Epithelial cell of esophagus (primary cell): ENCODE data around the gene ME3.

ENCODE experiments used
- DNase-seq: peaks from one replicate; pipeline ENCODE4 v3.0.0; 2010; ENCODE audit warnings: low read depth
- H3K4me3 ChIP-seq: 2 replicates; pipeline ENCODE4 v1.5.1; 2011; ENCODE audit warnings: mild to moderate bottlenecking, low read length, control low read depth
- TF ChIP-seq, protein P1 (sequence below): IDR thresholded peaks from 2 replicates; pipeline ENCODE4 v1.5.1; 2011; ENCODE audit warnings: low read depth, mild to moderate bottlenecking, low read length, control low read depth, inconsistent platforms; ENCODE audit not compliant: insufficient read depth; ENCODE audit errors: missing control alignments

ME3 gene

DNA sequence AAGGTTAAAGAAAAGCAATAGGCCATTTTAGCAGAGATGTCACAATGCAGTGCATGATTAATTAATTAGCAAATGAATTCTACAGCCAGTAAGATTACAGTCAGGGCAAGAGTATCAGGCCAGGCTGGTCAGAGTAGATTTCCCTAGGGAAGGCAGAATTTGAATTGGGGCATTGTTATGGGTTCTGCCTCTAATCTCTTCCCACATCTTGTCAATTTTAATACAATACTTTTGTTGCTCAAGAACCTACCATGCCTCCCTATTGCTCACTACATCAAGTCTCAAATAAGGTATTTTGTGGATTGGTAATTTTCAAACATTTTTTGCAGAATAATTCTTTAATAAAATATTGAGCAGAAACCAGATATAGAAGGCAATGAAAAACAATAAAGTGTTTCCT, 194.1 kb downstream of the ME3 start:
- TF ChIP-seq, protein P1, sequence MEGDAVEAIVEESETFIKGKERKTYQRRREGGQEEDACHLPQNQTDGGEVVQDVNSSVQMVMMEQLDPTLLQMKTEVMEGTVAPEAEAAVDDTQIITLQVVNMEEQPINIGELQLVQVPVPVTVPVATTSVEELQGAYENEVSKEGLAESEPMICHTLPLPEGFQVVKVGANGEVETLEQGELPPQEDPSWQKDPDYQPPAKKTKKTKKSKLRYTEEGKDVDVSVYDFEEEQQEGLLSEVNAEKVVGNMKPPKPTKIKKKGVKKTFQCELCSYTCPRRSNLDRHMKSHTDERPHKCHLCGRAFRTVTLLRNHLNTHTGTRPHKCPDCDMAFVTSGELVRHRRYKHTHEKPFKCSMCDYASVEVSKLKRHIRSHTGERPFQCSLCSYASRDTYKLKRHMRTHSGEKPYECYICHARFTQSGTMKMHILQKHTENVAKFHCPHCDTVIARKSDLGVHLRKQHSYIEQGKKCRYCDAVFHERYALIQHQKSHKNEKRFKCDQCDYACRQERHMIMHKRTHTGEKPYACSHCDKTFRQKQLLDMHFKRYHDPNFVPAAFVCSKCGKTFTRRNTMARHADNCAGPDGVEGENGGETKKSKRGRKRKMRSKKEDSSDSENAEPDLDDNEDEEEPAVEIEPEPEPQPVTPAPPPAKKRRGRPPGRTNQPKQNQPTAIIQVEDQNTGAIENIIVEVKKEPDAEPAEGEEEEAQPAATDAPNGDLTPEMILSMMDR = no peak
- H3K4me3 ChIP-seq = no peak overlapping the region
- no peak for DNase-seq

DNA sequence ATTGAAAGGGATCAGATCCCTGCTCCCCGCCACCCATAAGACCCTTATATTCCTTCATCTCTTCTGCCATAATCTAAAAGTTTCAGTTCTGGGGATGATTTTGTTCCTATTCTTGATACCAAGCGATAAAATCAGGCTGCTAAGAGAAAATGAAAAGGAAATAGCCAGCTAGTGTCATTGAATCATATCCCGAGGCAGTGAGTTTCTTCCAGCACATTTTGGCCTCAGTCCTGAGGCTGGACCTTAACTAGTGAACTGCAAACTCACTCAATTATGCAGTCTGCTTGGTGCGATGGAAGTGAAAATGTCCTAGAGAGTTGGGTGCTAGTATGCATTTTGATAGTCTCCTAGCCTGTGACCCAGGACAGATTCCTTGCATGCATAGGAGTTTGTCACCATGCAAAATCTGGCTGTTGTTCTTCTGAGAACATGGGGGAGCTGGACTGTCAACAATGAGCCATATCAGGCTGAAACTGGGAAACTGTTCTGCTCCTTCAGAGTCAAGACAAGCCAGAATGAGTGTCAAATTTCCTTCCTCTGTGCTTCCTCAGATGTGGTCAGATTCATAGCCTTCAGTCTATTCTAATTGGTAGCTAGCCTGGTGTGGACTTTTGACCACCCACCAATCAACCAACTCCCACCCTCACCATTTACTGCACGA, 194.8 kb downstream of the ME3 start:
- DNase-seq = no peak
- no peak overlapping the region for H3K4me3 ChIP-seq
- TF ChIP-seq, protein P1 = no peak

DNA sequence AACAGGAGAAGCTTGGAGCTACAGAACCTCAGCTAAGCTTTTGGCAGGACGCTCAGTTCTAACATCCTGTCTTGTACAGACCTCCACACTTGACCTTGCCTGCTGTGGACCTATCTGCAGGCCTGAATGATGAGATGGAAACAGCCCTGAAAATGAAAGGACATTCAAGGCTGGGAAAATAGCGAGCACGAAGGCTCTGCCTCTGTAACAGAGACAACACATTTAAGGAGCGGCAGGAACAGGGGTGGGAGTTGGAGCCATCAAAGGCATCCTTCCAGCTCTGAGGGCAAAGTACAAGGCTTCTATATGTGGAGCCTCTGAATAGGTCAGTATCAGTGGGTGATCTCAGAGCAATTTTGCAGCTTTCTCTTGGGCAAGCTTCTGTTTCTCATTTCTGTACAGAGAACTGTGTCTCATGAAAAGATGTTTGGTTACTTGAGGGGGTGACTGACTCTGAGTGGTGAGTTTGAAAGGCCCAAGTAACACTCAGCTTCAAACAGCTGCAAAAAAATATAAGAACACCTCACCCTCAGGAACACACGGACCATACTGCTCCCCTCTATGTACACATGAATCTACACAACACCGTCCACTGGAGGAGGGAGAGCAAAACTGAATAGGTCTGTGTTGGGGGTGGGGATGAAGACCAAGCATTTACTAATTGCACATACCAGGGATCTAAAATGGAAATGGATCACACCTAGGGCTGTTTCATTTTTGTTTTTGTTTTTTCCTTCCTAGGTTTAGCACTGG, 196.1 kb downstream of the ME3 start:
- TF ChIP-seq, protein P1 = no peak
- DNase-seq = no peak
- no peak overlapping the region for H3K4me3 ChIP-seq

DNA sequence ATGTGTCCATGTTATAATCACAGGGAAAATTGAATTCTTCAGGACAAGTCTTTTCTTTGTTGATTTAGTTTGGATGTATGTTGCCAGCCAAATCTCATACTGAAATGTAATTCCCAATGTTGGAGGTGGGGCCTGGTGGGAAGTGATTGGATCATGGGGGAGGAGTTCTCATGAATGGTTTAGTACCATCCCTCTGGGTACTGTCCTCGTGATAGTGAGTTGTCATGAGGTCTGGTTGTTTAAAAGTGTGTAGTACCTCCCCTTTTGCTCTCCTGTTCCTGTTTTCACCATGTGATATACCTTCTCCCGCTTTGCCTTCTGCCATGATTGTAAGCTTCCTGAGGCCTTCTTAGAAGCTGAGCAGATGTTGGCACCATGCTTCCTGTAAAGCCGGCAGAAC, 197.4 kb downstream of the ME3 start:
- H3K4me3 ChIP-seq = no peak overlapping the region
- TF ChIP-seq, protein P1 = no peak
- no peak for DNase-seq

DNA sequence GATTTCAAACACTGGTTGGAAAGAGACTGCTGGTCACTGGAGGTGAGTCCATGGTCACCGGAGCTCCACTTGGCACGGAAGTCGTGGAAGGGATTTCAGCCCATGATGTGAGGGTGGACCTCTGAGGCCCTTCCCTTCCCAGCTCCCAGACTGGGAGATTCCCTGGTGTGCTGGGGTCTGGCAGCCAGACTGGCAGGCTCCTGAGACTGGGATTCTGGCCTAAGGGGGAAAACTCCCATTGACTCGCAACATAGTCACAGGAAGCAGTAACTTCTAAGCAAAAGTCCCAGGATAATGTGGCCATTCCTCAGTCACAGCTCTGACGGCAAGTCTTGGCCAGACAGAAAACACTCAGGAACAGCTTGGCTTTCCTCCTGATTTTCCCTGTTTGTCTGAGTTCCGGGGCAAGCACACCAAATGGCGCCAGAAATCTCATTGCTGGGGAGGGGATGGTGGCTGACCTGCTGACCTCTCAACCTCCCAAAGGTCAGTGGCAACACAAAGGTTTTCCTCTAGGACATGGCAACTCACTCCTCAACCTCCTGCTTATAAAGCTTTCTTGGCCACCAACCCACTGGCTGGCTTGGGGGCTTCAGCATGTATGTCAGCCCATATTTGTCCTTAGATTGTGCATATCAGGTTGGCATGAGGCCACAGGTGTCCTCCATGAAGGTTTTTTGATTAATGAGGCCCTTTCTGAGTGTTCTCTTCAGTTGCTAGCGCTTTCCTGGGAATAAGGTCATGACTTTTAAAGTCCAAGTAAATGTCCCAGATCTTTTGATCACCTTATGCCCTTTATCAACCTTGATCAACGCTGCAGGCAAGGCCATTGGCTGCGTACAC, 198.2 kb downstream of the ME3 start:
- H3K4me3 ChIP-seq = no peak overlapping the region
- peak; percentile 54 for DNase-seq
- TF ChIP-seq, protein P1 = no peak

DNA sequence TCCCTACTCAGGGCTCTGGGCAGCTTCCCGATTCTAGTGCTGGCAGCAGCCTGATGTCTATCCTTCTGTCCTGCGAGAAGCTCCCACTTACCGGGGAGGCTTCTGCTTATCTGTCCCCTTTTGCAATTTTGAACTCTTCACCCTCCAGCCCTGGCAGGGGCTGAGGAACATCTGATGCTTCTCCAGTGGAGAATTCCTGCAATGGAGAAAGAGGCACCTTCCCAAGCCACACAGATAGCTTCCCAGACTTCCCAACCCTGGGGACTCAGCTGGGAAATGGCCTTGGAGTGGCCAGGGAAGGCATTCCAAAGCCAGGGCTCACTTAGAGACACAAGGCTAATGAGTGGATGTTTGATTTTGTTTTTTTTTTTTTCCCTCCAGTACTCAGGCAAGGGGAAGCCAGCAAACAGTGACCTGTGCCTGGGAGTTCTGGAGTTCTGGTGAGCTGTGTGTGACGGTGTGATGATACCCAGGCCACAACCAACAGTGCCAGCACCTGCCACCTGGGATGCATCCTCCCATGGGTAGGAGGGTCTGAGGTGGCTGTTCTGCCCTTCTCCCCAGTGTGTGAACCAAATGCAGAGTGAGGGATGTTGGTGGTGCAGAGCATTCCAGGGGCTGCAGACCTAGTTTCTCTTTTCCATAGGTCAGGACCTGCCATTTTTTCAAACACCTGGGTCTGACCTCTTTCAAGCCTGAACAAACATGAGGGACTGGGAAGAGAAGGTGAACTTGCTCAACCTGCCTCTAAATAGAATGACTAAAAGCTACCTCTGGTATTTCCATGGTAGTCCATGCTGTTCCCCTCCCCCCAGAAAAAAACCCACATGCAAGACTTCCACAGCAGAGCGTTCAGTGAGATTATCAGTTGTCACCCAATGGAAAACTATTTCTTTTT, 202.7 kb downstream of the ME3 start:
- peak; percentile 35 for DNase-seq
- no peak overlapping the region for H3K4me3 ChIP-seq
- TF ChIP-seq, protein P1 = no peak
